Liver (tissue), 9 donors: ENCODE measurements around the gene ELOB. TPM values are rescaled to one million over a fixed set of nuclear protein-coding genes. Genes with fewer than 3 reads are reported as not detected.

Source experiments
- DNase-seq: peaks from one replicate; pipeline ENCODE4 v3.0.0-alpha.2; 2017; ENCODE audit warnings: low spot score
- H3K27ac ChIP-seq, 2 donors: one replicate each; pipeline ENCODE4 v1.7.0; 2013; ENCODE audit warnings: inconsistent platforms in 2 of 2, low read length in 2 of 2, control low read depth in 1 of 2, low read depth in 1 of 2, mild to moderate bottlenecking in 1 of 2
- H3K27me3 ChIP-seq, 4 donors: one replicate each; pipeline versions ENCODE4 v1.6.1 to v1.7.0; 2013; ENCODE audit warnings: low read length in 3 of 4, inconsistent platforms in 1 of 4, mild to moderate bottlenecking in 1 of 4, moderate library complexity in 1 of 4; ENCODE audit not compliant: control insufficient read depth in 4 of 4, insufficient read depth in 4 of 4
- H3K36me3 ChIP-seq, 4 donors: one replicate each; pipeline versions ENCODE4 v1.6.1 to v1.7.0; 2013; ENCODE audit warnings: low read length in 3 of 4, mild to moderate bottlenecking in 3 of 4, low read depth in 1 of 4, moderate library complexity in 1 of 4; ENCODE audit not compliant: control insufficient read depth in 4 of 4, insufficient read depth in 3 of 4
- H3K4me1 ChIP-seq, 4 donors: one replicate each; pipeline versions ENCODE4 v1.6.1 to v1.7.0; 2013; ENCODE audit warnings: low read length in 3 of 4, mild to moderate bottlenecking in 3 of 4, moderate library complexity in 1 of 4; ENCODE audit not compliant: control insufficient read depth in 4 of 4, insufficient read depth in 4 of 4
- H3K4me3 ChIP-seq, 3 donors: one replicate each; pipeline versions ENCODE4 v1.6.1 to v1.7.0; 2013; ENCODE audit warnings: low read length in 3 of 3, control low read depth in 1 of 3, low read depth in 1 of 3, mild to moderate bottlenecking in 1 of 3
- H3K9ac ChIP-seq, 2 donors: one replicate each; pipeline ENCODE4 v1.7.0; 2013; ENCODE audit warnings: low read length in 2 of 2, mild to moderate bottlenecking in 2 of 2, moderate library complexity in 2 of 2, control low read depth in 1 of 2, low read depth in 1 of 2
- H3K9me3 ChIP-seq, 4 donors: one replicate each; pipeline versions ENCODE4 v1.6.1 to v1.7.0; 2013; ENCODE audit warnings: low read length in 3 of 4; ENCODE audit not compliant: control insufficient read depth in 4 of 4
- ATF3 ChIP-seq: IDR thresholded peaks from 2 replicates; pipeline ENCODE4 v1.6.1; 2016; ENCODE audit warnings: antibody characterized with exemption
- CTCF ChIP-seq: fragments of 150-350 bp; IDR thresholded peaks from 2 replicates; pipeline ENCODE4 v1.5.1; 2017; ENCODE audit warnings: improper control_type of control experiment, low read depth, low read length; ENCODE audit not compliant: missing input control
- EGR1 ChIP-seq, 2 donors: IDR thresholded peaks; 2 replicates each; pipeline ENCODE4 v1.6.1; 2016 to 2018; ENCODE audit warnings: antibody characterized with exemption in 2 of 2, low read depth in 2 of 2
- FOXA1 ChIP-seq: IDR thresholded peaks from 2 replicates; pipeline ENCODE4 v1.6.1; 2016; ENCODE audit warnings: antibody characterized with exemption
- FOXA2 ChIP-seq: IDR thresholded peaks from 2 replicates; pipeline ENCODE4 v1.6.1; 2016; ENCODE audit warnings: antibody characterized with exemption
- GABPA ChIP-seq, 2 donors: IDR thresholded peaks in 1 of 2; conservative IDR thresholded peaks in 1 of 2; 2 replicates each; pipeline ENCODE4 v1.6.1; 2016; ENCODE audit warnings: antibody characterized with exemption in 2 of 2, mild to moderate bottlenecking in 1 of 2, moderate library complexity in 1 of 2
- HNF4A ChIP-seq, 2 donors: conservative IDR thresholded peaks; 2 replicates each; pipeline ENCODE4 v1.6.1; 2016; ENCODE audit warnings: antibody characterized with exemption in 2 of 2, mild to moderate bottlenecking in 2 of 2
- HNF4G ChIP-seq: IDR thresholded peaks from 2 replicates; pipeline ENCODE4 v1.6.1; 2016; ENCODE audit warnings: antibody characterized with exemption
- MAX ChIP-seq: IDR thresholded peaks from 2 replicates; pipeline ENCODE4 v1.6.1; 2016; ENCODE audit warnings: antibody characterized with exemption
- NR2F2 ChIP-seq: IDR thresholded peaks from 2 replicates; pipeline ENCODE4 v1.6.1; 2016; ENCODE audit warnings: antibody characterized with exemption
- RAD21 ChIP-seq, 2 donors: IDR thresholded peaks; 2 replicates each; pipeline ENCODE4 v1.6.1; 2016; ENCODE audit warnings: antibody characterized with exemption in 2 of 2, mild to moderate bottlenecking in 2 of 2
- REST ChIP-seq: IDR thresholded peaks from 2 replicates; pipeline ENCODE4 v1.6.1; 2016; ENCODE audit warnings: antibody characterized with exemption, mild to moderate bottlenecking
- RXRA ChIP-seq, 2 donors: IDR thresholded peaks; 2 replicates each; pipeline ENCODE4 v1.6.1; 2017 to 2018; ENCODE audit warnings: antibody characterized with exemption in 2 of 2, mild to moderate bottlenecking in 1 of 2
- SP1 ChIP-seq: IDR thresholded peaks from 2 replicates; pipeline ENCODE4 v1.6.1; 2018; ENCODE audit warnings: antibody characterized with exemption, mild to moderate bottlenecking
- ZBTB33 ChIP-seq: IDR thresholded peaks from 2 replicates; pipeline ENCODE4 v1.6.1; 2016; ENCODE audit warnings: antibody characterized with exemption
- WGBS: extraction: QIAGEN DNeasy Blood & Tissue Kit; methylation state at CpG from one replicate; pipeline ENCODE4 v1.1.7; 2013; 5-methylcytosine and 5-hydroxymethylcytosine counted together
- polyA plus RNA-seq, 2 donors: library from polyadenylated mRNA; stranded (reverse) in 1 of 2; unstranded in 1 of 2; fragments of 200-250 nt in 1 of 2; fragments of >200 nt in 1 of 2; fragmentation: Nextera tagmentation in 1 of 2; extraction: Ambion mirVana in 1 of 2; gene quantifications; one replicate each; pipeline versions ENCODE4 v1.2.1 to v1.2.3, GENCODE V29; 2013 to 2015
- total RNA-seq, 2 donors: library from RNA; depleted of rRNA; stranded (reverse); fragments of >200 nt; gene quantifications; one replicate each; pipeline ENCODE4 v1.2.3, GENCODE V29; 2014
- donor health status: healthy.
- donor health status: healthy.
- donor health status: healthy.
- donor health status: healthy.
- donor health status: healthy.

The ELOB gene
- total and polyA plus RNA-seq, 4 donors = 114 to 395 (median 313) TPM

GRCh38 chr16:2749476-2749875, 27.6 kb downstream of the ELOB start (continued):
- no peak for TF ChIP-seq REST
- TF ChIP-seq HNF4A (conservative IDR thresholded peaks at IDR 0.05) = no peak
- TF ChIP-seq NR2F2 = no peak
- TF ChIP-seq GABPA (IDR thresholded peaks at IDR 0.05 in 1 of 2, conservative IDR thresholded peaks at IDR 0.05 in 1 of 2) = no peak
- no peak for TF ChIP-seq EGR1 (IDR thresholded peaks at IDR 0.05; ENCODE audit: low read depth in 2 of 2)
- TF ChIP-seq FOXA1 = no peak
- TF ChIP-seq RAD21 (IDR thresholded peaks at IDR 0.05) = no peak
- no peak for TF ChIP-seq SP1

GRCh38 chr16:2748757-2749455, 28.2 kb downstream of the ELOB start:
- TF ChIP-seq FOXA2 = no peak
- no peak for TF ChIP-seq REST
- no peak for TF ChIP-seq HNF4G
- no peak for TF ChIP-seq RXRA (IDR thresholded peaks at IDR 0.05)
- no peak for TF ChIP-seq RAD21 (IDR thresholded peaks at IDR 0.05)
- TF ChIP-seq FOXA1 = no peak
- TF ChIP-seq ZBTB33 = no peak
- TF ChIP-seq MAX = no peak
- no peak for TF ChIP-seq CTCF
- TF ChIP-seq GABPA (IDR thresholded peaks at IDR 0.05 in 1 of 2, conservative IDR thresholded peaks at IDR 0.05 in 1 of 2) = no peak
- no peak for TF ChIP-seq ATF3
- no peaks in the 10 kb centered on the region for H3K27me3 ChIP-seq
- no peak overlapping the region for H3K9ac ChIP-seq
- no peaks in the 10 kb centered on the region for H3K36me3 ChIP-seq
- no peak for DNase-seq
- WGBS = 91% methylated on average over 7 of the region's 7 CpGs
- H3K4me1 ChIP-seq = peaks cover 0 to 13% (median 4%) of the 10 kb centered on the region in 4 donors
- H3K9me3 ChIP-seq = no peaks in the 10 kb centered on the region
- H3K4me3 ChIP-seq = no peak overlapping the region
- H3K27ac ChIP-seq = no peak overlapping the region
